Measurements from ENCODE around the gene PRDX4.
A peak's percentile ranks its signal among the peaks of the same experiment; 100 is the strongest.
"Not testable (repeated sequence)": the region's sequence is repeated elsewhere in the genome, so short reads cannot be mapped to it uniquely, and the experiment has no call there.

The PRDX4 gene

DNA sequence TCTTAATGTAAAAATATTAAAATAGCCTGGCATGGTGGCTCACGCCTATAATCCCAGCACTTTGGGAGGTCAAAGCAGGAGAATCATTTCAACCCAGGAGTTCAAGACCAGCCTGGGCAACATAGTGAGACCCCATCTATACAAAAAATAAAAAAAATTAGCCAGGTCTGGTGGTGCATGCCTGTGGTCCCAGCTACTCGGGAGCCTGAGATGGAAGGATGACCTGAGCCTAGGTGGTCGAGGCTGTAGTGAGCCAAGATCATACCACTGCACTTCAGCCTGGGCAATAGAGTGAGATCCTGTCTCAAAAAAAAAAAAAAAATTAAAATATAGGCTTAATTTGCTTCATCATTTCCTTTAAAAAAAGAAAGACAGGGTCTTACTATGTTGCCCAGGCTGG is 9.2 kb downstream of the PRDX4 start:
- not testable (repeated sequence) for DNase-seq

DNA sequence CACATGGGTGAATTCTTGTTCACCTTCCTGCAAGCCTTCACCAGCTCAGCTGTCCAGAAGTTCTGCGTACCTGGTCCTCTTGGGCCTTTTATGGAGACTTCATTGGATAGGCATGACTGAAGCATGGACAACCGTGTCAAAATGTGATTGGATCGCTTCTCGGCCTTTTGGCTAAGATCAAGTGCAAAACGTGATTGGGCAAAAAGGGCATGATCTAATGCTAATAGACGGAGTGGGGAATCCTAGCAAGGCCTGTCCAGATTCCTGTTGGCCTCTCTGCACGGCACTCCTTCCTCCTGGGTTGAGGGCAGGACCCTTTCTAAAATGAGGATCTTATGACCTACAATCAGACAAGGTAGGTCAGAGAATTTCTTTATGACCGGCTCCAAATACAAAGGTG is 24.9 kb downstream of the PRDX4 start:
- DNase-seq = no peak

DNA sequence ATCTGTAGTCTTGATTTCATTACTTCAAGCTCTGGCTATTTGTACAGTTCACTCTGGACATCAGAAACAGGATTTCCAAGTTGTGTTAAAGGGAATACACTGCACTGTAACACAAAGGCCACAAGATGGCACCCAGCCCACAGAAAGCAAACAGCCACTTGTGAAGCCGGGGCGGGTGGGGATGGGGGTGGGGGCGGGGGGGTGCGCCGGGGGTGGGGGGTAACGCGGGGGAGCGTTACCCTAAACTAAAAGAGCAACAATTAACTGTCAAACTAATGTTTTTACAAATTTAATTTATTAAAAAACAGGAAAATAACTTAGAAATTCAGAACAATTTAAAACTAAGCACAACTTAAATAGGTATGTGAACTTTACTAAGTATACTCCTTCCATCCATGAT is 27.3 kb downstream of the PRDX4 start:
- DNase-seq = peak; percentile 12

DNA sequence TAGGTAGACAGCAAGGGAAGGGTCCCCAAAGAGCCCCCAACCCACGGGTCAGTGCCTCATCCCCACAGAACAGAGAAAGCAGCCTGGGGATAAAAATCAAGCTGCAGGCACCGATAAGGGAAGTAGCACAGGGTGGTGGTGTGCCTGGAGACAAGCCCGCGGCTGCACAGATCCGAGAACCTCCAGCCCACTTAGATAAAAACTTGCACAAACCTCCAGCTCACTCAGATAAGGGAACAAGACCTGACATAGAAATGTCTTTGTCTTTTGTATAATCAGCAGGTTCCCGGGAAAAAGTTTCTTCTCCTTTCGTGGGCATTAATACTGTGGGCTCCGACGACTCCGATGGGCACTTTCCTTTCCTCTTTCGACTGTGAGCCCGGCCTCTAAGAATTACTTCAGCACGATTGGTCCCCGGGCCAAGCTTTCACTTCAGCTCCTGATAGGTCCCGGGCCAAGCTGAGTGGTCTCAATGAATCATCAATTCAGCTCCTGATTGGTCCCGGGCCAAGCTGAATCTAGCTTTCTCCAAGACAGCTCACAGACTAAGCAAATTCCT is 32.4 kb downstream of the PRDX4 start:
- no peak for DNase-seq

DNA sequence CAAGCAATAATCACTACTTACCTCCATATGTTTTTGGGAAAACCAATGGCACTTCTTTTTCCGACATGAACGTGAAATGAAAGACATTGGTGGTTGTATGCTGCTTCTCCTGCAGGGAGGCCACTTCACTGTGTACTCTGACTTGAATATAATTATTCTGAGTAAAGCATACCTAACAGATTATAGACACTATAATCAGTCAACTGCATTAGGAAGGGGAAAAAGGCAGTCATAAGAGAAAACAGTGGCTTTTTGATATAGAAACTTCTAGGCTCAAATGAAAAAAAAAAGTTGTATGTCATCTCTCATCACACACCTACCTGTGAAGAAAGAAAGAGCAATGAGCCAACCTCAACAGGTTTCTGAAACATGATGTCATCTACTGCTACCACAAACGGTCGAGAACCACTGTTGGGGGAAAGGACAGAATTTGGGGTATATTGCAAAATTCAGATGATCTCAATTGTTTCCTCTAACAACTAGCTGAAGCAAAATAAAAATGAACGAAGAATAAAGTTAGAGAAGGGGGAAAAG is 37.4 kb downstream of the PRDX4 start:
- DNase-seq = no peak

DNA sequence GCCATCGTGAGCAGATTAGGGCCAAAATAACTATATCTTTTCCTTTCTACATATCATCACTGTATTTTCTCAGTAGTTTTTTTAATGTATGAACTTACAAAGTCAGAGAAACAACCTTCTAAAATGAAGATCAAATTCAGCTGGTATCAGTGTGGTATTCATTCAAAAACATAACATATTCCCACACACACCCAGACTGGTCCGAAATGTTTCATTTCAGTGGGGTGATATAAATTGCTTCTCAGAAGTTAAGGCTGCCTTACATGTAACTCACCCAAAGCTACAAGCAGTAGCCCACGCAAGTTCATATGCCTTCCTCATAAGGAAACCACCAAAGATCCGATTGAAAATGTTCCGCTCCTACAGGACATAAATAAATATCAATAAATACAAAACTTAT is 37.9 kb downstream of the PRDX4 start:
- no peak for DNase-seq

DNA sequence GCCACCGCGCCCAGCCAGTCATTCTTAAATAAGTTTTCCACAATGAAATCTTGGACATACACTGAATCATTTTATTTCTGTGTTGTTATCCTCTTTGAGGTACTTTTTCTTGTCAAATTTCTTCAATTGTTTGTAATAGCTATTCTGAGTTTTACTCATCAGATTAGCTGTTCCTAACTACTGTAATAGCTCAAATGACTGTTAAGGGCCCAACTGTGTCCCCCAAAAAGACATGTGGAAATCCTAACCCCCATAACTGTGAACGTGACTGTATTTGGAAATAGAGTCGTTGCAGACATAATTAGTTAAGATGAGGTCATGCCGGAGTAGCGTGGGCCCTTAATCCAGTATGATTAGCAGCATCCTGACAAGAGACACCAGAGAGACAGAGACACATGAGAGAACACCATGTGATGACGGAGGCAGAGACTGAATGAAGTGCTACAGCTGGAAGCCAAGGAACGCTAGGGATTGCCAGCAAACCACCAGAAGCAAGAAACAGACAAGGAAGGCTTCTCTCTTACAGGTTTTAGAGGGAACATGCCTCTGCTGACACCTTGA is 52.9 kb downstream of the PRDX4 start:
- DNase-seq = no peak

DNA sequence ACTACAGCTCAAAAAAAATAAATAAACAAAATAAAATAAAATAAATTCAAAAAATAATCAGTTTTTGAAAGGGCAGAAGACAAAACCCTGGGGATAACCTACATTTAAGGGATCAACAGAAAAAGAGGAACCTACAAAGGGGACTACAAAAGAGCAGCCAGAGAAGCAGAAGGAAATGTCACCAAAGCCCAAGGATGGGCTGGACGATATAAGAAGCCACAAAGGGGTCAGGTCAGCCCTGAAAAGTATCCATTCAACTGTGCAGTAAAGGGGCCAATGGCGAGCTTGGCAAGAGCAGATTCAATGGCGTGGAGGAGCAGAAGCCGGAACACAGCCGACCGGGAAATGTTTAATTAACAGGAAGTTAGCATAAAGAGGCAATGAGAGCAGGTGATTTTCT is 58.9 kb downstream of the PRDX4 start:
- no peak for DNase-seq

DNA sequence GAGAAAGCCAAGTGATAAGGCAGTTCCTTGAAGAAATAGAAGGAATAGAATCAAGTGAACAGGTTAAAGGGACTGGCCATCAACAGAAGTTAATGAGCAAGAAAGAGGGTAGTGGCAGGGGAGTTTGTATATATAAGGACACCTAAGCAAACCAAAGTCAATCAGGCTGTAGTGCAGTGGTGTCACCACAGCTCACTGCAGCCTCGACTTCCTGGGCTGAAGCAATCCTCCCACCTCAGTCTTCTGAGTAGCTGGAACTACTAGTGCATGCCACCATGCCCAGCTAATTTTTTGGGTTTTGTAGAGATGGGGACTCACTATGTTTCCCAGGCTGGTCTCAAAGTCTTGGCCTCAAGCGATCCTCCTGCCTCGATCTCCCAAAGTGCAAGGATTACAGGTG is 59.9 kb downstream of the PRDX4 start:
- no peak for DNase-seq

DNA sequence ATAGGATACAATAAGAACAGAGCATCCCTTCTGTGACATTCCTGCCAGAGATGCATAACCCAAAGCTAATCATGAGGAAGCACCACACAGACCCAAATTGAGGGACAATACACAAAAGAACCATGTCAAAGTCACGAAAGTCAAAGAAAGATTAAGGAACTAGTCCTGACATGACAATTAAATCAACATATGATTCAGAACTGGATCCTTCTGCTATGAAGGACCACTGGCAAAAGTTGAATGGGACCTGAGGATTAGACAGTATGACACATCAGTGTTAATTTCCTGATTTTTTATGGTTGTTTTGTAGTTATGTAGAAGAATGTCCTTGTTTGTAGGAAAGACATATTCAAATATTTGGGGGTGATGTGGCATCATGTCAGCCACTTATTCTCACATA is 61.9 kb downstream of the PRDX4 start:
- no peak for DNase-seq

DNA sequence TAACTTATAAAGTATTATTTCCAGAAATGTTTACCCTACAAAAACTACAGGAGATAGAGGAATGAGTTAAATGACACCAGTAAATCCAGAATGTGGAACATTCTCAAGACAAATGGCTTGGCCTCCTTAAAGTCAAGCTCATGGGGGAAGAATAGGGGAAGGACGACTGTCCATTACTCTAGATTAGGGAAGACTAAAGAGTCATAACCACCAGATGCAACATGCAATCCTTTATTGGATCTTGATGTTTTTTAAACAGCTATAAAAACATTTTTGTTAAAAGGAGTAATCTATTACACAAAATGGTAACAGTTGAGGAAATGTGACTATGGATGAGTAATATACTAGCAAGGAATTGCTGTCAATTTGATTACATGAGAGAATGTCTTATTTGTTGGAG is 64.7 kb downstream of the PRDX4 start:
- DNase-seq = no peak

DNA sequence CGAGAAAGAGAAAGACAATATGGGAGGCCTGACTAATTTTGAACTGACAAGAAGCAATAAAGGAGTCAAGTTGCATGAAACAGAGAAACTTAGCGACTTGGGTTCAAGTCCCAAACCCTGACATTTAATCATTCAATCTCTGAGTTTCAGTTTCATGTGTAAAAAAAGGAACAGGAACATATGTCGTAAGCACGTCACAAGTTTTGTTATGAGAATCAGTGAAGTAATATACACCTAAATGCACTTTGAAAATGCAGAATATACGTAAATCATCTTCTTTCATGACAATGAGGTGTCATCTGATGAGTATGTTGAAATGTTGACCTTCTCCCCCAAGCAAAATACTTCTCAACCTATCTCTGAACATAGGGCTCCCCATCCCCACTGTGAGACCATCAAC is 65.4 kb downstream of the PRDX4 start:
- no peak for DNase-seq
